ENCODE results near the gene RALBP1. TPM values are rescaled to one million over a fixed set of nuclear protein-coding genes. Genes with fewer than 3 reads are reported as not detected.

Gene RALBP1
- total and polyA plus RNA-seq, 7 donors = 42.3 to 89.7 (median 68.1) TPM

DNA sequence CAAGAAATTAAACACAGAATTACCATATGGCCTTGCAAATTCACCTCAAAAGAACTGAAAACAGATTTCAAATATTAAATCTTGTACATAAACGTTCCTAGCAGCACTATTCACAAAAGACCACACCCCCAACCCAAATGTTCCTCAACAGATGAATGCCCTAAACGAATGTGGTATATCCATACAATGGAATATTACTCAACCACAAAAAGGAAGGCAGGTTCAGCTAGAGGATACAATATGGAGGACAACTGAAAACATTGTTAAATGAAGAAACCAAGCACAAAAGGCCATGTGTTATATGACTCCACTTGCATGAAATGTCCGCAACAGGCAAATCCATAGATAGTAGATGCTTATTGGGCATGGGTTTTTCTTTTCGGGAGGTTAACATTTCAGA is 77.3 kb downstream of the RALBP1 start:
- WGBS, 2 donors = 89 to 94% methylated on average over 4 of the region's 4 CpGs
- TF ChIP-seq POLR2A (IDR thresholded peaks at IDR 0.05) = no peak
- TF ChIP-seq EP300 (IDR thresholded peaks at IDR 0.05) = no peak
- TF ChIP-seq POLR2AphosphoS5 (IDR thresholded peaks at IDR 0.05) = no peak
- TF ChIP-seq, protein P1, sequence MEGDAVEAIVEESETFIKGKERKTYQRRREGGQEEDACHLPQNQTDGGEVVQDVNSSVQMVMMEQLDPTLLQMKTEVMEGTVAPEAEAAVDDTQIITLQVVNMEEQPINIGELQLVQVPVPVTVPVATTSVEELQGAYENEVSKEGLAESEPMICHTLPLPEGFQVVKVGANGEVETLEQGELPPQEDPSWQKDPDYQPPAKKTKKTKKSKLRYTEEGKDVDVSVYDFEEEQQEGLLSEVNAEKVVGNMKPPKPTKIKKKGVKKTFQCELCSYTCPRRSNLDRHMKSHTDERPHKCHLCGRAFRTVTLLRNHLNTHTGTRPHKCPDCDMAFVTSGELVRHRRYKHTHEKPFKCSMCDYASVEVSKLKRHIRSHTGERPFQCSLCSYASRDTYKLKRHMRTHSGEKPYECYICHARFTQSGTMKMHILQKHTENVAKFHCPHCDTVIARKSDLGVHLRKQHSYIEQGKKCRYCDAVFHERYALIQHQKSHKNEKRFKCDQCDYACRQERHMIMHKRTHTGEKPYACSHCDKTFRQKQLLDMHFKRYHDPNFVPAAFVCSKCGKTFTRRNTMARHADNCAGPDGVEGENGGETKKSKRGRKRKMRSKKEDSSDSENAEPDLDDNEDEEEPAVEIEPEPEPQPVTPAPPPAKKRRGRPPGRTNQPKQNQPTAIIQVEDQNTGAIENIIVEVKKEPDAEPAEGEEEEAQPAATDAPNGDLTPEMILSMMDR (IDR thresholded peaks at IDR 0.05) = no peak
- intact Hi-C loops (cut with DNase I) = no loop called here
- H3K27ac ChIP-seq = no peak overlapping the region
- DNase-seq = no peak
- H3K9me3 ChIP-seq = peaks cover 0 to 4% (median 0%) of the 10 kb centered on the region in 4 donors
- peaks cover 0 to 11% (median 3%) of the 10 kb centered on the region in 4 donors for H3K4me1 ChIP-seq
- H3K36me3 ChIP-seq = peaks cover 14 to 96% (median 39%) of the 10 kb centered on the region in 4 donors
- H3K27me3 ChIP-seq = no peaks in the 10 kb centered on the region
- no peak overlapping the region for H3K4me3 ChIP-seq

DNA sequence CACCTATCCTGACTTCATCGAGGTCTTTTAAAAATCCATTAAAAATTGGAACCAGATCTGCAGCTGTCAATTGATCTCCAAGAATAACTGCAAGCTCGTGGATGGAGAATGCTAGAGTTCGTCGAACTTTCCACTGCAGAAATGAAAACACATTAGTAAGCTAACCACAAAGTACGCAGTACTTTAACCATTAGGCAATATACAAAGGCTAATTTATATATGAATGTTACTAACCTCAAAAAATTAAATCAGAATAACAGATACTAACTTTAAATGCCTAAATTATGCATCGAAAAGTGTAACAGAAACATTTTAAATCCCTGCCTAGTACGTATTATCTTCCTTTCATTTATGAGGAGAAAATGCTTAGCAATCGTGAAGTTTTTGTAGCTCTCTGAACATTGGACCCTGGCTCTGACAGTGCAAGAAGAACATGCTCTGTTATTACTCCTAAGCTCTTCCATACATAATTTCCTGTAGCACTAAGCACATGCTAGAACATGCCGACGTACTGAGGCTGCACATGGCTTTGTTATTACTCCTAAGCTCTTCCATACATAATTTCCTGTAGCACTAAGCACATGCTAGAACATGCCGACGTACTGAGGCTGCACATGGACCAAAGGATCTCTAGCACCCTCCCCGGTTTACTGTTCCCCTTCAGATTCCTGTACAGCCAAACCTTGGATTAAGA is 82.1 kb downstream of the RALBP1 start:
- no peak for TF ChIP-seq POLR2AphosphoS5 (IDR thresholded peaks at IDR 0.05)
- TF ChIP-seq, protein P1 (IDR thresholded peaks at IDR 0.05) = no peak
- TF ChIP-seq POLR2A (IDR thresholded peaks at IDR 0.05) = no peak
- H3K4me3 ChIP-seq = no peak overlapping the region
- H3K9me3 ChIP-seq = peaks cover 0 to 4% (median 0%) of the 10 kb centered on the region in 4 donors
- no peaks in the 10 kb centered on the region for H3K27me3 ChIP-seq
- no peak for DNase-seq
- WGBS, 2 donors = 93 to 94% methylated on average over 13 of the region's 13 CpGs
- H3K36me3 ChIP-seq = peaks cover 12 to 94% (median 34%) of the 10 kb centered on the region in 4 donors
- H3K4me1 ChIP-seq = peaks cover 0 to 11% (median under 1%) of the 10 kb centered on the region in 4 donors
- H3K27ac ChIP-seq = no peak overlapping the region
- intact Hi-C loops (cut with DNase I) = no loop called here

DNA sequence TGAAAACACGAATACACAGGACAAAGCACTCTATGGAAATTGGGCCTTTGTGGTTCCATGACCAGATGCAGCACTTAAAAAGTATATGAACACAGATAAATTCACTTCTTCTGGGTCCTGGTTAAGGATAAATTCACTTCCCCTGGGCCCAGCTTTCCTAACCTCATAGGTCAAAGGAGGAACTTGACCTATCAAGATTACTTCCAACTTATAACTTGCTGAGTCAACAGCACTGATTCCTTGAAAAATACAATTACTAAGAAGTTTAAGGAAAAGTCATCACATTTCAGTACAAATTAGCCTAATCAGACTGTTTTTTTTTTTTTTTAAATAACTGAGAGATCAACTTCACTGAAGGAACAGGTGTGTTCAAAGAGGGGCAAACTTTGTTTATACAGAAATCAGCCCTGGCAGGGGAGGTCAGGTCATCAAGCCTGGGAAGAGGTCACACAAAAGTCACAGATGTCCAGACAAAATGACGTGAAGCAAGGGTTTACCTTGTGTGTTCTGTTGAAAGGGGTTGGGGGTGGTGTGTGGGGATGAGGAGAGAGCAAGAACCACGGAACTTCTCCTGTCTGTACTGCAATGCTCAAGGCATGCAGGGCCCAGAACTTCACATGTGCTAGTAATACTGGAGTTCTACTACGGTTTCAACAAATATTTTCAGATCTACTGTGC is 83.2 kb downstream of the RALBP1 start:
- no peak for DNase-seq
- TF ChIP-seq POLR2AphosphoS5 (IDR thresholded peaks at IDR 0.05) (no peak), EP300 (IDR thresholded peaks at IDR 0.05) (no peak), POLR2A (IDR thresholded peaks at IDR 0.05) (no peak)
- TF ChIP-seq, protein P1 (IDR thresholded peaks at IDR 0.05) = no peak
- Histone ChIP-seq H3K4me1 (peaks cover 0 to 18% (median 8%) of the 10 kb centered on the region in 4 donors), H3K4me3 (no peak overlapping the region), H3K36me3 (peaks cover 12 to 94% (median 27%) of the 10 kb centered on the region in 4 donors), H3K9me3 (no peaks in the 10 kb centered on the region), H3K27me3 (no peaks in the 10 kb centered on the region), H3K27ac (no peak overlapping the region)
- WGBS, 2 donors = 93% methylated on average over 4 of the region's 4 CpGs
- intact Hi-C loops (cut with DNase I) = no loop called here

DNA sequence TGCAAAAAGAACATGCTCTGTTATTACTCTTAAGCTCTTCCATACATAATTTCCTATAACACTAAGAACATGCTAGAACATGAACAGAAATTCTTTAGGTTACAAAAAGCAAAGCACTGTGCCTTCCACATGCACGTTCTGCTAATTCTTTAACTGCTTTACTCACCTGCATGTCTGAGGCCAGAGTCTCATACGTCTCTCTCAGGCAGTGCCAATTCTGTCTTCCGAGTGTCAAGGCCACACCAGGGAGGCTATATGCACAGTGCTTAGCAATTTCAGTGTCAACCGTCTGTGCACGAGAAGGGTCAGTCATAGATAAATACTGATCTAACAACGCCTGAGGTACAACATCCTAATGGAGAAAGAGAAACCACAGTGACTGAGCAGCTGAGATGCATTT is 83.9 kb downstream of the RALBP1 start:
- 94 to 96% methylated on average over 6 of the region's 6 CpGs for WGBS, 2 donors
- no peak overlapping the region for H3K4me3 ChIP-seq
- H3K9me3 ChIP-seq = no peaks in the 10 kb centered on the region
- no peaks in the 10 kb centered on the region for H3K27me3 ChIP-seq
- intact Hi-C loops (cut with DNase I) = no loop called here
- TF ChIP-seq POLR2A (IDR thresholded peaks at IDR 0.05) = no peak
- TF ChIP-seq, protein P1 (IDR thresholded peaks at IDR 0.05) = no peak
- peaks cover 12 to 94% (median 27%) of the 10 kb centered on the region in 4 donors for H3K36me3 ChIP-seq
- H3K27ac ChIP-seq = no peak overlapping the region
- no peak for DNase-seq
- H3K4me1 ChIP-seq = peaks cover 0 to 22% (median 14%) of the 10 kb centered on the region in 4 donors
